Testis (tissue), 2 donors: Measurements from ENCODE around the gene WIF1.

Experiments
- POLR2A ChIP-seq: fragments of 450-650 bp; IDR thresholded peaks from one replicate; pipeline ENCODE4 v1.6.1; 2017; ENCODE audit warnings: antibody characterized with exemption, mild to moderate bottlenecking, moderate library complexity
- TF ChIP-seq, protein P1 (sequence below), 3 experiments: fragments of 450-650 bp in 2 of 3; fragments of 200-600 bp in 1 of 3; sonication (generic) in 1 of 3; IDR thresholded peaks; one replicate each; pipeline ENCODE4 v1.5.1; 2016 to 2019; ENCODE audit warnings: antibody characterized with exemption in 3 of 3, mild to moderate bottlenecking in 2 of 3, moderate library complexity in 1 of 3

DNA sequence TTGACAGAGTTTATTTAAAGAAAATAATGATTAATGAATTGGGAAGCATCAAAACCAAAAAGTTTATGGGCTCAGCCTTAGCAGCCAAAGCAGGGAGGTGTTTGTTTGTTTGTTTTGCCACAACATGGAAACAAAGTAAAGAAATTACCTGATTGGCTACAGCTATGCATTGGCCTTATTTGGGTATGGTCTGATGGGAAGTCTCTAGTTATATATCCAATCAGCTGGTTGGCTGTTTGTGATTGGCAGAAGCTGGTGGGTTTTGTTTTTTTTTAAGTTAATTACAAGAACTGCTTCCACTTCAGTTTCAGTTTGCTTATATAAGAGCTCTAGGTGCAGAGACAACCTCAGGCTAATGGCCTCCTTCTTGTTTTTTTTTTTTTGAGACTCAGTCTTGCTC, 43.7 kb upstream of the WIF1 start:
- TF ChIP-seq POLR2A, result no peak
- TF ChIP-seq, protein P1, sequence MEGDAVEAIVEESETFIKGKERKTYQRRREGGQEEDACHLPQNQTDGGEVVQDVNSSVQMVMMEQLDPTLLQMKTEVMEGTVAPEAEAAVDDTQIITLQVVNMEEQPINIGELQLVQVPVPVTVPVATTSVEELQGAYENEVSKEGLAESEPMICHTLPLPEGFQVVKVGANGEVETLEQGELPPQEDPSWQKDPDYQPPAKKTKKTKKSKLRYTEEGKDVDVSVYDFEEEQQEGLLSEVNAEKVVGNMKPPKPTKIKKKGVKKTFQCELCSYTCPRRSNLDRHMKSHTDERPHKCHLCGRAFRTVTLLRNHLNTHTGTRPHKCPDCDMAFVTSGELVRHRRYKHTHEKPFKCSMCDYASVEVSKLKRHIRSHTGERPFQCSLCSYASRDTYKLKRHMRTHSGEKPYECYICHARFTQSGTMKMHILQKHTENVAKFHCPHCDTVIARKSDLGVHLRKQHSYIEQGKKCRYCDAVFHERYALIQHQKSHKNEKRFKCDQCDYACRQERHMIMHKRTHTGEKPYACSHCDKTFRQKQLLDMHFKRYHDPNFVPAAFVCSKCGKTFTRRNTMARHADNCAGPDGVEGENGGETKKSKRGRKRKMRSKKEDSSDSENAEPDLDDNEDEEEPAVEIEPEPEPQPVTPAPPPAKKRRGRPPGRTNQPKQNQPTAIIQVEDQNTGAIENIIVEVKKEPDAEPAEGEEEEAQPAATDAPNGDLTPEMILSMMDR (IDR thresholded peaks at IDR 0.05), result no peak
